HG03196 (cell line): ENCODE data around the gene FAM107B.
A peak's percentile ranks its signal among the peaks of the same experiment; 100 is the strongest.

Experiments used
- ATAC-seq: cut with Tn5 transposase; IDR thresholded peaks from one replicate; pipeline ENCODE4 v1.9.1; 2021; ENCODE audit not compliant: unreplicated experiment

FAM107B gene

DNA sequence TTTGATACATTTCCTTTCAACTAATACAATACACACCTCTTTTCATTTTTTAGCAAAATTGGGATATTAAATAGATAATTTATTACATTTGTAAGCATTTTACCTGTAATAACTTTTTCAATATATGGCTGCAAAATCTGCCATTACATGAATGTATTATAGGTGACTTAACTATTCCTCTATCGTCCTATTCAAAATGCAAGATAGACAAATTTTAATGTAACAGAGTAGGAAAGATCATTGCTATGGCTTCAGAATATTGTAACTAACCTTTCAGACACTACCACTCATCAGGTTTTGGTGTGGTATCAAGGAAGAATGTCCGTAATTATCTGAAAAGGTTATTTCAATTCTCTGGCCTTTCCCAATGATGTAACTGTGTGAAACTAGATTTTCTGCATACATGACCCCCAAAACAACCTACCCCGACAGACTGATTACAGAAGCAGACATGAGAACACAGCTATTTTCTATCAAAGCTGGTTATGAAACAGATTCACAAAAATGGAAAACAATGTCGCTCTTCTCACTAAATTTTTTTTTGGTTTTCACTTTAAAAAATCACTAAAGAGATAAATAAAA is 211.2 kb downstream of the FAM107B start:
- no peak for ATAC-seq

DNA sequence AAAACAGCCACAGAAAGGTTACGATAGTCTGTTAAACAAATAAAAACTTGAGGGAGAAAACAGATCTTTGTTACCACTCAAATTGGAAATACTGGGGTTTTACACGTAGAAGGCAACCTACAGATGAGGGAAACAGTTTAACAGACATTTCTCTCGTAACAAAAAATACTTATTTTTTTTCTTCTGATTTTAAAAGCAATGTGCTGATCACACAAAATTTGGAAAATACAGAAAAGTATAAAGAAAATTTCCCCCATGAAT is 211.7 kb downstream of the FAM107B start:
- ATAC-seq = no peak

DNA sequence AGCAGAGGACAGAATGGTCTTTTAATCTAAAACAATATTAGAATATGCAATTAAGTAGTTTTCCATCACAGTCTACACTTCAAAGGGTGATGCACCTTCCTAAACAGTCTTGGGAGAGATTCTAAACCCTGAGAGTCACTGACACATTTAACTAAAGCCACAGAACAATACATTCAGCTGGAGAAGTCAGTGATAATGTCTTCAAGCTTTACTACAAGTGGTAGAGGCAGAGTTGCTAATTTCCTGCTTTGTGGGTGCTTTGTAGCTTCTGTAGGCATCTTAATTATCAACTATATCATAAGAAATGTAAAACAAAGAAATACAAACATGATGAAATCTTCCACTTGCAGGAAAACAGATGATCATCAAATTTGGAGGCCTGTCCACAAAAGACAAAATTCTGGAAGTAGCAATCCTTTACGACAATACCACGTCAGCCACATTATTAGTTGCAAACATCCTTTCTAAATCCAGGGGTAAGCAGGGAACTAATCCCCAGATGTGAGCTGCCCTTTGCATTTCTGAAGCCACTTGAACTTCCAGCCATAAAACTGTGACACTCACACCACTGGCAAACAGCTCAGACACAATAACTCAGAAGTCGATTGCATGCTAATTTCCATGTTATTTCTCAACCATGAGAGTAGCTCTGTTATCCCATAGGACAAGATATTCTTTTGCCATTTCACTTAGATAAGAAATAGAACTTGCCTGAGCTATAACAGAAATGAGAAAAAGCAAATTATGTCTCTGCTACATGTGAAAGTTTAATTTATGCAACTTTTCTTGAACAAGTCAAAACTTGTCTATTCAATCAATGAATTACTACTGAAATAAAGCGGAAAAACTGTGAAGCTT is 212.2 kb downstream of the FAM107B start:
- no peak for ATAC-seq

DNA sequence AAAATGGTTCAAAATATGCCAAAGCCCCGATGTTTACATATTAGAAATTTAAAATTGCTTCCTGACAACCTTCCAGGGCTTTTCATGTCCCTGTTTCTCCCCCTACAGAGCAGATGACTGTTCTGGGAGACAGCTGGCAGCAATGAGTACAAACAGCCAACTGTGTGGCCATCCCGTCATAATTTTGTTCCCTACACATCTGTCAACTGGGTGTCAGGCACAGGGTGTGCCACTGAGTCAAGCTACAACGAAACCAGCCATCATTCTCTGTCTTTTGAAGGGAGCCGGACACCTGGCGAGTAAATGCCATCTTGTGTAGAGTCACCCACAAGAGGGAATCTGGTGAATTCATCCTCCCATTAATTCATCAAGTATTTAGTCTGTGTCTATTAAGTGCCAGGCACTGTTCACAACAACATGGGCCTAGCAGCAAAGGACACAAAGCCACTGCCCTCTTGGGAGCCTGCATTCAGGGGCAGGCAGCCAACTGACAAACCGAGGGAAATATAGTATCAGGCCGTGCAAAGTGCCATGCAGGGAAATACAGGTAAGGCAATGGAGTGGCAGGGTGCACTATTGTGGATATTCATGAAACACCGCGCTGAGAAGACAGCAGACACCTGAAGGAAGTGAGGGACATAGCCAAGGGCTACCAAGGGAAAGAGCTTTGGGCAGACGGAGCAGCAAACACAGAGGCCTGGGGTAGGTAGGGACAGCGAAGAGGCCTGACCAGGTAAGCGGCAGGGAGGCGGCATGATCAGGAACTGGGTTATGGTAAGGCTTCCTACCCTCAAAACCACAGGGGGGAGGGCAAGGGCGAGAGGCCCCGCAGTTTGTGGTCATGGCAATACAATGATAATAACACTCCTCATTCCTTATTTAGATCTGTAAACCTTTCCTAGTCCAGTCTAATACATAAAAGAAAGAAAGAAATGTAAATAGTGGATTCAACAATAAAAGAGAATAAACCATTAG is 213.6 kb downstream of the FAM107B start:
- ATAC-seq = no peak

DNA sequence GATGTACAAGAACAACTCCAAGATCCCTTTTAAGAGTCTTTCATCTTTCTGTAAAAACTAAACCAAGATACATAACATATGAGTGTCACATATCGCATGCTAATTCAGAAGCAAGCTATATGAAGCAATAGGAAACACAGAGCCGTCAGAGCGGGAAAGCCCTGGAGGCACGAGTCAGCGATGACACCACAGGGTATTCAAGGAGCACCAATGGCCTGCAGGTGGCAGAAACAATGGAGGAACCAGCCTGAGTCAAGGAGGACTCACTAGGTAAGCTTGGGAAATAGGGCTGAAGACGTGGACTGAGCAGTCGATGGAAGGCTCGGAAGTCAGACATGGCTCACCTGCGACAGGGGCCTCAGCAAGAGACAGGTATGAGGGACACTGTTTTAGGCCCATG is 214.4 kb downstream of the FAM107B start:
- no peak for ATAC-seq

DNA sequence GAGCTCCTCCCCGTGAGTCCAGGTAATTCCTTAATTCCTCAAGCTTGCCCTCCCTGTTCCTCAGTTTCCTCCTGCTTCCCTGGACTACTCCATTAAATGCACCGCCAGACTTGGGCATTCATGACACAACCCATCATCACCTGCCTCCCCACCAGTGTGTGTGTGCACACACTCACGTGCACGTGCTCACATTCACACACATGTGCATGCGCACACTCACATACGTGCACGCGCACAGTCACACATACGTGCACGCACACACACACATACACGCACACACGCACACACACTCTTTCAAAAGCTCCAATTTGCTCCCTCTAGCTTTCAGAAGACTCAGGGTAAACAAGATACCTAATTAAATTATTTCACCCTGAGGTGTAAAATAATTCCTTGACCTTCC is 216.7 kb downstream of the FAM107B start:
- ATAC-seq = no peak

DNA sequence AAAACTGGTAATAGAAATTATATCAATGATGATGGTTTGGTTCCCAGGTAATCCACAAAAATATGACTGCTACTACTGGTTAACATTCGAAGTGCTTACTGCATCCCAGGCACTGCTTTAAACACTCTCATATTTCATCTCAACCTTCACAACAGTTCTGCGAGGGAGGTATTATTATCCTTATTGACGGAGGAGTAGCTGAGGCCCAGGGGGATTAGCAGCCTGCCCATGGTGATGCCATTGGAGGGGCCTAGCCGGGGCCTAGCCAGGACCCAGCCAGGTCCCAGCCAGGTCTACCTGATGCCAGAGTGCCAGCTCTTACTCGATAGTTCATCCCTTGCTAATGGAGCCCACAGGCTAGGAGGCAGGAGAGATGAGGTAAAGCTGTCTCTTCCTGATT is 217.1 kb downstream of the FAM107B start:
- no peak for ATAC-seq

DNA sequence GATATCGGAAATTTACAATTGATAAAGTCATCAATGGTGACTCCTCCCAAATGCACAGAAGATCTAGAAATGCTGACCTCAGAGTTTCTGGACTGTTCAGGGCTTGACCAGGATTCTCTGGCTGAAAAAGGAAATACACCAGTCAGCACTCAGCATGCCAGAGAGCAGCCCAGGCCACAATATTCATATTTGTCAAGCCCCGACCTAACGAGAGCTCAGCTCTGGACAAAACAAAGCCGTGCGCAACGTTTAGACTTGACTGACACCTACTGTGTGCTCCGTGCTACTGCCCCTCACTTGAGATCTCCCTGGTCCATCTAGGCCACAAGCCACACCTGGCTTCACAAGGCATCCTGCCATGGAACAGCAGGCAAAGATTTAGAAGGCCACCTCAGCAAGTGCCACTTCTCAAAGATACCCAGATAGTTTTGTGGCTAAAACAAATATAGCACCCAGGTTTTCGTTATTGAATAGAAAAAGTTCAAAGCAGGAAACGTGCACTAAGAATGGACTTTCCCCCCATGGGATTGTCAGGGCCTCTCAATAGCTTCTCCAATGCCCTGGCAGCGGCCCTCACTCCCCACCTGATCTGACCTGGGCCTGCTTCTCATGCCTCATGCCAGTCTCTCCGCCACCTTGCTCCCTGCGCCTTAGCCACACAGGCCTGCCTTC is 218.3 kb downstream of the FAM107B start:
- peak; percentile 63 for ATAC-seq

DNA sequence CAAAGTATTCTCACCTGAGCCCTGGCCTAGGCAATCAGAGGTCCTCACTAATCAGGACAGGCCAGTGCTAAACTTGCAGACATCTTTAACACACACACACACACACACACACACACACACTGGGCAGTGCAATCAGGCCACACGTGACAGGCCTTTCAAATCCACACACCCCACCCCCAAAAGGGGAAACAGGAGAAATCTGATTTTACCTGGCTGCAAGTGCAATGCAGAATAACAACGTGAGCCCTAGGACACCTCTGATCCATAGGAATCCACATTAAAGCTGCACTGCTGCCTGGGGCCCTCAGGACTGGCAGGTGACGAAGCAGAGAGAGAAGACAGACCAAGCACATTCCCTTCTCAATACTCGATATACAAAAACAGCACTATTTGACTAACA is 218.9 kb downstream of the FAM107B start:
- ATAC-seq = peak; percentile 7

DNA sequence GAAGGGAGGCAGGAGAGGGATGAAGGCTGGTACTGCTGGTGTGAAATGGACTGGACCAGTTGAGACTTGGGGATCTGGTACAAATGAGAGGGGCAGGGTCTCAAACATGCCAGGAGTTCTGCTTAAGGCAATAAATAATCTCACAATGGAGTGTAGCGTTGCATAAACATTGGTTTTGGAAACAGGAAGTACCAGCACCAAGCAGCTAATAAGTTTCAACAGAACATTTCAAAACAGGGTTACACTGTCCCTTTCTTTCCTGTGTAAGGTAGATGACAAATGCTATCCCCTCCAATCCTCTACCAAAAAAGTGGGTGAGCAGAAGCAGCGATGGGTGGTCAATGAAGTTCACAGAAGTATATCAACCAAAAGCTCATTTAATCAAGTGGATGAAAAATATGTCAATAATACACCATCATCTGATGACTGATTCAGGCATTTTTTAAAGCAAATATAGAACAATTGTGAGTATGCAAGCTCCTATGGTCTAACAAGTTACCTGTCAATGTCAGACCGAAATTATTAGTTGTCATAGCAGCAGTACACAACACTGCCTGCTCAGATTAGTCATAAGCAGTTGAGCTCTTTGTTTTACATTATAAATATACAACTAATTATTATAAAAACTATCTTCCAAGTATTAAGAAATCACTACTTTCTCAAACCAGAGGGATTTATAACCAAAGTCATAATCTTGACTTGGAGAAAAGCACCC is 220.0 kb downstream of the FAM107B start:
- no peak for ATAC-seq

DNA sequence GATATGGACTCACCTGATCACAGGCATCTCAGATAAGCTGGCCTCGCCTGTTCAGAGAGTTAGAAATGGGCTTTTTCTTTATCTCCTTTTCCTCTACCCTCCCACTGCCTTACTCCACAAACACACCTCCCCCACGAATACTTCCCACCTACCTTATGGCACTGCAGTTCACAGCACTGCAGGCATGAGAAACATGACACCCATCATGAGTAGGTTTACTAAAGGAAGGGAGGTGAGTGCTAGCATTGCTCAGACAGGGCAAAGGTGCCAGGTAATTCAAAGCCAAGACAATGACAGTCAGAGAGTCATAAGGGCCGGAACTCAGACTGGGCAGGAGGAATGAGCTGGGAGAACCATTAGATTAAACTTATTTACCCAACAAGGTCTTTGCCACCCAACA is 220.6 kb downstream of the FAM107B start:
- ATAC-seq = no peak

DNA sequence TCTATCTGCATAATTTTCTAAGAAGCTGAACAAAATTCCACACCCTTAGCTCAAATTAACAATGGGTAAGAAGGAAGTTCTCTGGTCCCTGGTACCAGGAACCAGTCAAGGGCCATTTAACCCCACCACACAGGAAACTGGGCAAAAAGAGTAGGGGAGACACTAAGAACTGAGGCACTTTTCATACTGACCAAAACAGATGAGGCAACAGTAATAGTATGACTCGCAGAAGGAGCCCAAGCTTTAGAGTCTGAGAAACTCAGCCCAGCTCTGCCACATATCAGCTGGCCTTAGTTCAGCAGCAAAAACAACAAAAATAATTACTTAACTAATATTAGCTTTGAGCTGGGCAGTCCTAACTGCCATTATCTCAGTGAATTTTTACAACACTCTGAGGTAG is 221.2 kb downstream of the FAM107B start:
- no peak for ATAC-seq

DNA sequence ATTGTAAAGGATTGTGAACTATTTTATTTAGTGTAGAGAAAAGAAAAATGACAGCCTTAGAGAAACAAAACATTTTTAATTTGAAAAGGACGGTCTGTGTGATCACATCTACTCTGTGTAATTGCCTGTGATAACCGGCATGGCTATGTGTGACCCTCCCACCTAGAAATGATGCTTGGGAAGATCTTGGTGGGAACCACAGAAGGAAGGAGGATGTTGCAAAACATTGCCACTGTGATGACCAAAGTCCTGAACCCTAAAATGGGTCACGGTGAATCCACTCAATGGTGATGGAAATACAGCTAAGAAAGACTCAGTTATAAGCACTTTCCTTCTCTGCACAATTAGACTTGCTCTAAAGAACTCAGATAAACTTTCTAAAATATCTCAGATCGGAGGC is 222.7 kb downstream of the FAM107B start:
- no peak for ATAC-seq

DNA sequence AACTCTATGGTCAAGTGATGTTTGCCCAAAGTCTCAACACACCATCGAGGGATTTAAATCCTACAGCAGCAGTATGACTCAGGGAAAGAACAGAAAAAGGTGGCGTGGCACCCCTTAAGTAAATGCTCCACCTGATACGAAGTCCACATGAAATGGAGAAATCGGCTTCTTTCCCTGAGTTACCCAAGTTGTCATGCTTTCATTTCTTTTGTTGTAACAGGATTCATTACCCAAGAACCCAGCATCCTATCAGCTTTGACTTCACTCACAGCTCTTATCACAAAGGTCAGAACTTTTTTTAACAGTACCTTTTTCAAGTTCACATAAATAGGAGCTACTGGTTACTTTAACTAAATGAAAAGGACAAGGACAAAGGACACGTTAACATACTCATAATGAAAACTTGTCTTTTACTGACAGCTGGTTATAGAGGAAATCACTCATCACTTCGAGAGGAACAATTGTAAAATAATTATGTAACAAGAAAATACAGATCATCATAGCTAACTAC is 224.2 kb downstream of the FAM107B start:
- ATAC-seq = no peak

DNA sequence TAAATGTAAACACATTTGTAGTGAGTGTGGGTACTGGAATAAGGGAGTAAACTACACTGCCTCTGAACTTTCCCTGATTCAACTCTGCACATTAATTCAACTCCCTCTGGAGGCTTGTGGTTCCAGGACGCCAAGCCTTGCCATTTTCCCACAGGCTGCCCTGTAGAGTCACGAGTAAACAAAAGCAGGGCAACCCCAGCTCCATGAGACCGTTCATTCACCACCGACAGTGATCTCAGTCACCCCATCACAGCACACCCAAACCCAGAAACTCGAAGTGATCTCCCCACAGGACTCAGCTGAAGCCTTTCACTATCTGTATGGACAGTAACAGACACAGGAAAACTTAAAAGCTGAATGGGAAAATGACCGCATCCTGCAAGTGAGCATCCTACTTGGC is 225.2 kb downstream of the FAM107B start:
- ATAC-seq = no peak

DNA sequence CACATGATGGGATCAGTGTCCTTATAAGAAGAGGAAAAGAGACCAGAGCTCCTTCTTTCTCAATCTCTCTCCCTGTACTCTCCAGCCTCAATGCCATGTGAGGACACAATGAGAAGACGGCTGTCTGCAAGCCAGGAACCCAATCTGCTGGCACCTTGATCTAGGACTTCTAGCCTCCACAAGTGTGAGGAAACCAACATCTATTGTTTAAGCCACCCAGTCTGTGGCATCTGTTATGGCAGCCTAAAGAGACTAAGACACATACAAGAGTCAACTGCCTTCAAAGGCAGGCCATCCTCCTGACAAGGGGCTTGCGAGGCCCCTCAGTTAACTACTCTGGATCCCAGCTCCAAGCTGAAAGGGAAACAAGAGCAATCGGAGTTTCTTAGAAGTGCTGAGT is 225.7 kb downstream of the FAM107B start:
- ATAC-seq = no peak

DNA sequence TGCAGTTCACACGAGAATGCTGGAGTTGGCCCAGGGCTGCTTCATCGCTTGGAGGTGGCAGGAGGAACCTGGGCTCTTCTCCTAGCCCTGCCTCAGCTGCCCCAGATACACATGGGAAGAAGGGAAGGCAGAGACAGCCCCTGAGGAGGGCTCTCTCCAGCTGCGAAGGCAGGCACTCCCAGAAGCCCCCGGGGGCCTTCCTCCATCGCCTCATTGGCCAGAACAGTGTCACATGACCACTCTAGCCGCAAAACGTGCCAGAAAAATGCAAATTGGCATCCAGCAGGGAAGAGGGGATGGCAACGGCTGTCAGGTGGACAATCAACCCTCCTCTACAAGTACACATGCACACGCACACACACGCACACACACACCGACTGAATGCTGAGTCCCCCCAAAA is 226.2 kb downstream of the FAM107B start:
- ATAC-seq = no peak

DNA sequence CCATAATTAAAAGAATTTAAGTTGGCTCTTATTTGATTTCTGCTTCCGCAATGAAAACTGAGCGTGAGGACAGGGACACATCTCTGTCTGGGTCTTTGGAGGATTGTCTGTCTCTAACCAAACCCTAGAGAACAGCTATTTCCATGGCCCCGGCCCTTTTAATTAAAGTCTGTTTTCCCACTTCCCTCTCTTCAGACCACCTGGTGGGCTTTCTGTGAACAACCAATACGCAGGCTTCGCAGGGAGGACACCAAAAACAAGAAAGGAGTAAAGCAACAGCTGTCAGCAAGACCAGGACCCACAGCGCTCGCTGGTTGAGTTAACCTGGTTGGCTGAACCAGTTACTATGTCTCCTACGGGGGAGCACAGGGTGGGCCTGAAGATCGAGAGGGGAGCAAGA is 226.9 kb downstream of the FAM107B start:
- ATAC-seq = no peak

DNA sequence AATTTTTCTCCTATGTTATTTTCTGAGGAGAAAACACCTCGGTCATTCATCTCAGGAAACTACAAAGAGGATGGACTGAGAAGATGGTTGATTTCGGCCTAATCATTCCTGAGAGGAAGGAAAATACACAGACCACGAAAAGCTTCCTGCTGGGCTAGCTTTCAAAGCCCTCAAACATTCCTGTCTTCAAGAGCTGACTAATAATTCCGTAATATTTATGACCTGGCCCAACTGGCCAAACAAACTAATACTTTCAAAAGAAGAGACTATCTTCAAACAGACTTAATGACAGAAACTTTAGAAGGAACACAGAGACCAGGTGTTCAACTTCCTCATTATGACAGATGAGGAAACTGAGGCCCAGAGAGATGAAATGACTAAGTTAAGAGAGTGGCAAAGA is 228.9 kb downstream of the FAM107B start:
- ATAC-seq = no peak

DNA sequence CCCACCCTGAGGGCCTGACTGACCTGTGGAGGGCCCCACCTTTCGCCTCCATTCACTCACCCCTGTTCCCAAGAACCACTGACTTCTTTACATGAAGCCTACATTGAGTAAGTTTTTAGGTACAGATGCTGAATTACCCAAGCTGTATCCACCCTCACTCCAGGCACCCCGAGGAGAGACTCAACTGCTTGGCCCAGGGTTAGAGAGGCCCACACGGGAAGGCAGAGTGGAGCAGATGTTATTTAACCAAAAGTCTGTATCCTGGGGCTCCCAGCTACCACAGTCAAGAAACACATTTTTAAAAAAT is 230.8 kb downstream of the FAM107B start:
- ATAC-seq = no peak
